Measurements from ENCODE around the gene ZBTB49. TPM values are rescaled to one million over a fixed set of nuclear protein-coding genes. Genes with fewer than 3 reads are reported as not detected.

Gene ZBTB49
- total RNA-seq, 3 donors from 2014 or later, result 3.5 to 8.9 (median 8.4) TPM

GRCh38 chr4:4349867-4350266 is 59.8 kb downstream of the ZBTB49 start:
- no peaks in the 10 kb centered on the region for H3K36me3 ChIP-seq (ENCODE audit: low read depth)
- H3K9me3 ChIP-seq, result no peaks in the 10 kb centered on the region
- intact Hi-C loops (cut with DNase I, micrococcal nuclease), result no loop called here
- DNase-seq, result no peak
- no peaks in the 10 kb centered on the region for H3K4me1 ChIP-seq (ENCODE audit: low read depth)
- TF ChIP-seq, protein P1, sequence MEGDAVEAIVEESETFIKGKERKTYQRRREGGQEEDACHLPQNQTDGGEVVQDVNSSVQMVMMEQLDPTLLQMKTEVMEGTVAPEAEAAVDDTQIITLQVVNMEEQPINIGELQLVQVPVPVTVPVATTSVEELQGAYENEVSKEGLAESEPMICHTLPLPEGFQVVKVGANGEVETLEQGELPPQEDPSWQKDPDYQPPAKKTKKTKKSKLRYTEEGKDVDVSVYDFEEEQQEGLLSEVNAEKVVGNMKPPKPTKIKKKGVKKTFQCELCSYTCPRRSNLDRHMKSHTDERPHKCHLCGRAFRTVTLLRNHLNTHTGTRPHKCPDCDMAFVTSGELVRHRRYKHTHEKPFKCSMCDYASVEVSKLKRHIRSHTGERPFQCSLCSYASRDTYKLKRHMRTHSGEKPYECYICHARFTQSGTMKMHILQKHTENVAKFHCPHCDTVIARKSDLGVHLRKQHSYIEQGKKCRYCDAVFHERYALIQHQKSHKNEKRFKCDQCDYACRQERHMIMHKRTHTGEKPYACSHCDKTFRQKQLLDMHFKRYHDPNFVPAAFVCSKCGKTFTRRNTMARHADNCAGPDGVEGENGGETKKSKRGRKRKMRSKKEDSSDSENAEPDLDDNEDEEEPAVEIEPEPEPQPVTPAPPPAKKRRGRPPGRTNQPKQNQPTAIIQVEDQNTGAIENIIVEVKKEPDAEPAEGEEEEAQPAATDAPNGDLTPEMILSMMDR (IDR thresholded peaks at IDR 0.05), result no peak
- ATAC-seq, result no peak
- no peak overlapping the region for H3K4me3 ChIP-seq

DNA sequence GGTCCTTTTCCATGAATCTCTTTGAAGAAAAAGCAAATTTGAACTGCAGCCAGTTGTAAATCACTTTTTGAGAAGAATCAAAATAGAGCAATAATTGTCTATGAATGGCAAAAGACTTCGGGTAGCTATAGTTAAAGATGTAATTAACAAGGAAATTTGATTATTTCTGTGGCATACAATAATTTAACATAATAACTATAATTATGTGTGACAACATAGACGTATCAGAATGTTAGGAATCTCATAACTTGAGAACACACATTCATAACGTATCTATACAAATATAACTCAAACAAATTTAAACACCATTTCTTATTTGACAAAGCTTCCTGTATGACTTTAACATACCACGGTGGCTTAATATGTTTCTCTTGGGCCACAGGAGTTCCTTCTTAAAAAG is 60.9 kb downstream of the ZBTB49 start:
- Histone ChIP-seq H3K4me1 (ENCODE audit: low read depth) (no peaks in the 10 kb centered on the region), H3K9me3 (no peaks in the 10 kb centered on the region), H3K36me3 (ENCODE audit: low read depth) (no peaks in the 10 kb centered on the region), H3K4me3 (no peak overlapping the region)
- intact Hi-C loops (cut with DNase I, micrococcal nuclease), result no loop called here
- ATAC-seq (no peak), DNase-seq (no peak)
- TF ChIP-seq, protein P1 (IDR thresholded peaks at IDR 0.05), result no peak

GRCh38 chr4:4355302-4355701 is 65.3 kb downstream of the ZBTB49 start:
- Histone ChIP-seq H3K4me3 (no peak overlapping the region), H3K36me3 (ENCODE audit: low read depth) (no peaks in the 10 kb centered on the region), H3K9me3 (no peaks in the 10 kb centered on the region), H3K4me1 (ENCODE audit: low read depth) (no peaks in the 10 kb centered on the region)
- TF ChIP-seq, protein P1 (IDR thresholded peaks at IDR 0.05), result no peak
- DNase-seq, result no peak
- ATAC-seq, result no peak
- intact Hi-C loops (cut with DNase I, micrococcal nuclease), result no loop called here

DNA sequence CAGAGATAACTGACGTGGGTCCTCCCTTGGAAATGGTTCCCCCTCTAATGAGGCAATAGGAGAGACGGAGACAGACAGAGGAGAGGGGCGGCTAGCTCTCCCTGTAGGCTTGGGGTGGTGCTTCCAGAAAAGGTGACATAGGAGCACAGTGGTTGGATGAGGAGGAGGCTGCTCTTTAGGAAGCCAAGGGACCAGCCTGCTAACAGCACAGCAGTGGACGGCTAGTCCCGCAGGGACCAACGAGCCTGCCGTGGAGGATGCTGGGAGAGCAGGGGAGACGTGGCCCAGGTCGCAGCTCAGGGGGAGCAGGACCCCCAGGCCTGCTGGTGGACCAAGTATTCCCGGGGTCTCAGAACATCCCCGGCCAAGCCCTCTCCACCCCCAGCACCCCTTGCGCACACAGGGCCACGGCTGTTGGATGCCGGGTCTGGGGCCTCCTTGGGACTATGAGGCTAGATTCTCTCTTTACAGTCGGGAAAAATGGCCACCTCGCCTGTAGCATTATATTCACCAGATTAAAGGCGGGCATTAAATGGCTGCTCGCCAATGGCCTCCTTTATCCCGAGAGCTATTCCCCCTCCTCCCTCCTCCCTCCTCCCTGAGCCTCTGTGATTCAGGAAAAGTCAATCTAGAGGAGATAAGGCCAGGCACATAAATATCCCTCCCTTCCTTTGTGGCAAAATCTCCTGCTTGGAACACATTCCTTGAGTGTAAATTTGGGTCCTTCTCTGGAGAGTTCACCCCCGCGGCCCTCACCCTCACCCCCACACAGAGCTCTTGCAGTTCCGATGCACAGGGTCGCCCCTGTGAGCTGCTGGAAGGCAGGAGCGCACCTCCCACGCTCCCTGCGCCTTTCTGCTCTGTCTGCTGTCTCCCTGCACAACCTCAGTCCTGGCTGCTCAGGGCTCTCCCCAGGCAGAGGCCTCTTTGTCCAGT is 66.3 kb downstream of the ZBTB49 start:
- ATAC-seq (no peak), DNase-seq (no peak)
- Histone ChIP-seq H3K4me1 (ENCODE audit: low read depth) (no peaks in the 10 kb centered on the region), H3K36me3 (ENCODE audit: low read depth) (no peaks in the 10 kb centered on the region), H3K4me3 (no peak overlapping the region), H3K9me3 (no peaks in the 10 kb centered on the region)
- intact Hi-C loops (cut with DNase I, micrococcal nuclease), result no loop called here
- TF ChIP-seq, protein P1 (IDR thresholded peaks at IDR 0.05), result no peak

DNA sequence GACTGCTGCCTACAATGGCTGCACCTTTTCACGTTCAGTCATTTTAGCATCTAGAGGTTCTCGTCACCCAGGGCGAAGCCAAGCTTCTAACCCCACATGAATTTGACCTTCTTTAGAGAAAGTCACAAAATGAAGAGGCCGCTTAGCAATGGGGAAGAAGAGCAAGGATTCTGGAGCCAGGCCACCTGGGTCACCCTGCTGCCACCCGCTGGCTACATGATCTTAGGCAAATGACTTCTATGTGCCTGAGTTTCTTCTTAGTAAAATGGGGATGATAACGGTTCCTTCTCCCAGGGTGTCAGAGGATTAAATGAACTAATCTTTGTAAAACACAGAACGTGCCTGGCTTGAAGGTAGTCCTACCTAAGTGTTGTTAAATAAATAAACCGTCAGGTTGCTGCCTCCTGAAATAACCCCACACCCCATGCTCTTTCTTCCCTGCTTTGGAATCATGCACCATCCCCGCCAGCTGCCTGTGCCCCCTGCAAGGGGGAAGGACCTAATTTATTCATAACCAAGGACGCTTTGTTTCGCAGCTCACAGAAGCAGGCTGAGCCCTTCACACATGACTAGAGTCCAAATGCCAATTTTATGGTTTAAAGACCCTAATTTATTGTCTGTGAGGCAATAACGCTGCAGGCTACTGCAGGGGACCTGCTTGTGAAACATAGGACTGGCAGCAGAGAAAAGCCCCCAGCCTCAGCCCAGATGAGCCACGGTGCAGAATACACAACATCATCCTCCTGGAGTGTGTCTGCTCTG is 68.2 kb downstream of the ZBTB49 start:
- DNase-seq (no peak), ATAC-seq (no peak)
- Histone ChIP-seq H3K4me1 (ENCODE audit: low read depth) (no peaks in the 10 kb centered on the region), H3K9me3 (no peaks in the 10 kb centered on the region), H3K36me3 (ENCODE audit: low read depth) (no peaks in the 10 kb centered on the region), H3K4me3 (no peak overlapping the region)
- intact Hi-C loops (cut with DNase I, micrococcal nuclease), result no loop called here
- TF ChIP-seq, protein P1 (IDR thresholded peaks at IDR 0.05), result no peak
